ENCODE data around the gene OXSR1.

Gene OXSR1

DNA sequence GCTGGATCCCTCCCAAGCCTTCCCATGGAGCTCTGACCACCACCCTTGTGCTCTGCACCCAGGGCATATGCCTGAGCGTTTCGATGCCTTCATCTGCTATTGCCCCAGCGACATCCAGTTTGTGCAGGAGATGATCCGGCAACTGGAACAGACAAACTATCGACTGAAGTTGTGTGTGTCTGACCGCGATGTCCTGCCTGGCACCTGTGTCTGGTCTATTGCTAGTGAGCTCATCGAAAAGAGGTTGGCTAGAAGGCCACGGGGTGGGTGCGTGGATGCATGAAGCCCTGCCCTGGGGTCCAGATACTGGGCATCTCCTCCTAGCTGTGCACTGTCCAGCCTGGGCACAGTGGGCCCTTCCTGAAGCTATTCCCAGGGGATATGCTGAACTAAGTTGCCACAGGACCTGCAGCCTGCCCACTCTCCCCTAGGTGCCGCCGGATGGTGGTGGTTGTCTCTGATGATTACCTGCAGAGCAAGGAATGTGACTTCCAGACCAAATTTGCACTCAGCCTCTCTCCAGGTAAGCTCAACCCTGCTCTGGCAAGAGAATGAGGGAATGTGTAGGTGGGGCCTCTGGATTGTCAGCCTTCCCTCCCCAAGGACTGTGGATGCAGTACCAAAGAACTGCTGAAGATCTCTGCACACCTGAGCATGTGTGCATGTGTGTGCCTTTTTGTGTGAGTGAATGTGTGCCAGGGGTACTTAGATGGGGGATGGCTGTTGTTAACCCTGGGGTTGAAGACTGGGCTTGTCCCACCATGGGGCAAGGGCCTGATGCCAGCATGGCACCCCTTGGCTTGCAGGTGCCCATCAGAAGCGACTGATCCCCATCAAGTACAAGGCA lies 24.8 kb upstream of the OXSR1 start:
- no peak overlapping the region for H3K9ac ChIP-seq
- H3K27me3 ChIP-seq (ENCODE audit: control insufficient read depth, insufficient read depth, low read length) = no peaks in the 10 kb centered on the region
- H3K79me2 ChIP-seq = peaks cover 9% of the 10 kb centered on the region
- no peak overlapping the region for H3K4me3 ChIP-seq (ENCODE audit: low read depth, low read length)
- no peak overlapping the region for H3K27ac ChIP-seq
- no peak overlapping the region for H2AFZ ChIP-seq
- TF ChIP-seq, protein P1, sequence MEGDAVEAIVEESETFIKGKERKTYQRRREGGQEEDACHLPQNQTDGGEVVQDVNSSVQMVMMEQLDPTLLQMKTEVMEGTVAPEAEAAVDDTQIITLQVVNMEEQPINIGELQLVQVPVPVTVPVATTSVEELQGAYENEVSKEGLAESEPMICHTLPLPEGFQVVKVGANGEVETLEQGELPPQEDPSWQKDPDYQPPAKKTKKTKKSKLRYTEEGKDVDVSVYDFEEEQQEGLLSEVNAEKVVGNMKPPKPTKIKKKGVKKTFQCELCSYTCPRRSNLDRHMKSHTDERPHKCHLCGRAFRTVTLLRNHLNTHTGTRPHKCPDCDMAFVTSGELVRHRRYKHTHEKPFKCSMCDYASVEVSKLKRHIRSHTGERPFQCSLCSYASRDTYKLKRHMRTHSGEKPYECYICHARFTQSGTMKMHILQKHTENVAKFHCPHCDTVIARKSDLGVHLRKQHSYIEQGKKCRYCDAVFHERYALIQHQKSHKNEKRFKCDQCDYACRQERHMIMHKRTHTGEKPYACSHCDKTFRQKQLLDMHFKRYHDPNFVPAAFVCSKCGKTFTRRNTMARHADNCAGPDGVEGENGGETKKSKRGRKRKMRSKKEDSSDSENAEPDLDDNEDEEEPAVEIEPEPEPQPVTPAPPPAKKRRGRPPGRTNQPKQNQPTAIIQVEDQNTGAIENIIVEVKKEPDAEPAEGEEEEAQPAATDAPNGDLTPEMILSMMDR (IDR thresholded peaks at IDR 0.05) = no peak
- no peak overlapping the region for H3K4me2 ChIP-seq (ENCODE audit: low read length)
- peaks cover 10% of the 10 kb centered on the region for H3K4me1 ChIP-seq
- no peaks in the 10 kb centered on the region for H3K36me3 ChIP-seq (ENCODE audit: control insufficient read depth, insufficient read depth, low read length)
- no peaks in the 10 kb centered on the region for H3K9me3 ChIP-seq (ENCODE audit: control insufficient read depth, low read length)

DNA sequence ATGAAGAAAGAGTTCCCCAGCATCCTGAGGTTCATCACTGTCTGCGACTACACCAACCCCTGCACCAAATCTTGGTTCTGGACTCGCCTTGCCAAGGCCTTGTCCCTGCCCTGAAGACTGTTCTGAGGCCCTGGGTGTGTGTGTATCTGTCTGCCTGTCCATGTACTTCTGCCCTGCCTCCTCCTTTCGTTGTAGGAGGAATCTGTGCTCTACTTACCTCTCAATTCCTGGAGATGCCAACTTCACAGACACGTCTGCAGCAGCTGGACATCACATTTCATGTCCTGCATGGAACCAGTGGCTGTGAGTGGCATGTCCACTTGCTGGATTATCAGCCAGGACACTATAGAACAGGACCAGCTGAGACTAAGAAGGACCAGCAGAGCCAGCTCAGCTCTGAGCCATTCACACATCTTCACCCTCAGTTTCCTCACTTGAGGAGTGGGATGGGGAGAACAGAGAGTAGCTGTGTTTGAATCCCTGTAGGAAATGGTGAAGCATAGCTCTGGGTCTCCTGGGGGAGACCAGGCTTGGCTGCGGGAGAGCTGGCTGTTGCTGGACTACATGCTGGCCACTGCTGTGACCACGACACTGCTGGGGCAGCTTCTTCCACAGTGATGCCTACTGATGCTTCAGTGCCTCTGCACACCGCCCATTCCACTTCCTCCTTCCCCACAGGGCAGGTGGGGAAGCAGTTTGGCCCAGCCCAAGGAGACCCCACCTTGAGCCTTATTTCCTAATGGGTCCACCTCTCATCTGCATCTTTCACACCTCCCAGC lies 24.0 kb upstream of the OXSR1 start:
- TF ChIP-seq, protein P1 (IDR thresholded peaks at IDR 0.05) = no peak
- H3K27ac ChIP-seq = no peak overlapping the region
- H3K9me3 ChIP-seq (ENCODE audit: control insufficient read depth, low read length) = no peaks in the 10 kb centered on the region
- no peaks in the 10 kb centered on the region for H3K36me3 ChIP-seq (ENCODE audit: control insufficient read depth, insufficient read depth, low read length)
- H3K4me1 ChIP-seq = peaks cover 6% of the 10 kb centered on the region
- no peak overlapping the region for H3K4me3 ChIP-seq (ENCODE audit: low read depth, low read length)
- no peaks in the 10 kb centered on the region for H3K27me3 ChIP-seq (ENCODE audit: control insufficient read depth, insufficient read depth, low read length)
- H2AFZ ChIP-seq = no peak overlapping the region
- peaks cover 3% of the 10 kb centered on the region for H3K79me2 ChIP-seq
- no peak overlapping the region for H3K4me2 ChIP-seq (ENCODE audit: low read length)
- H3K9ac ChIP-seq = no peak overlapping the region

DNA sequence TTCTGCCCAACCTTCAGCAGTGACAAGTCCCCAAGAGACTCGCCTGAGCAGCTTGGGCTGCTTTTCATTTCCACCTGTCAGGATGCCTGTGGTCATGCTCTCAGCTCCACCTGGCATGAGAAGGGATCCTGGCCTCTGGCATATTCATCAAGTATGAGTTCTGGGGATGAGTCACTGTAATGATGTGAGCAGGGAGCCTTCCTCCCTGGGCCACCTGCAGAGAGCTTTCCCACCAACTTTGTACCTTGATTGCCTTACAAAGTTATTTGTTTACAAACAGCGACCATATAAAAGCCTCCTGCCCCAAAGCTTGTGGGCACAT lies 23.4 kb upstream of the OXSR1 start:
- H3K4me1 ChIP-seq = peaks cover 6% of the 10 kb centered on the region
- no peaks in the 10 kb centered on the region for H3K9me3 ChIP-seq (ENCODE audit: control insufficient read depth, low read length)
- no peak overlapping the region for H3K9ac ChIP-seq
- no peak overlapping the region for H3K27ac ChIP-seq
- TF ChIP-seq, protein P1 (IDR thresholded peaks at IDR 0.05) = no peak
- H3K4me2 ChIP-seq (ENCODE audit: low read length) = no peak overlapping the region
- H3K79me2 ChIP-seq = no peaks in the 10 kb centered on the region
- no peak overlapping the region for H2AFZ ChIP-seq
- no peak overlapping the region for H3K4me3 ChIP-seq (ENCODE audit: low read depth, low read length)
- no peaks in the 10 kb centered on the region for H3K36me3 ChIP-seq (ENCODE audit: control insufficient read depth, insufficient read depth, low read length)
- H3K27me3 ChIP-seq (ENCODE audit: control insufficient read depth, insufficient read depth, low read length) = no peaks in the 10 kb centered on the region

DNA sequence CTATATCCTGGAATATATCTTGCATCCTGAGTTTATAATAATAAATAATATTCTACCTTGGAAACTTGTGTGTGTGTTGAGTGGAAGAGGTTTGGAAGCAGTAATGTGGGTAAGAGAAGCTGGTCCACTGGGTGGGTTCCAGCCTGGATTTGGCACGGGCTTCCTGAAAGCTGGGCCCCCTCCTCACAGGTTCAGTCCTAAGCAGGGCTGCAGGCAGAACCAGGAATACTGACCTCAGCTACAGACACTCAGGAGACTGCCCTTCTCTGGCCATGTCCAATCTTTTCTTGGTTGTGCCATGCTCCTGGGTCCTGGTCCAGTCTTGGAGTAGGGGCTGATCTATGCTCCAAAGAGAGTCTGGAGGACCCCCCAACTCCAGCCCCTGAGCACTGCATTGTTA lies 22.4 kb upstream of the OXSR1 start:
- Histone ChIP-seq H2AFZ (no peak overlapping the region), H3K79me2 (no peaks in the 10 kb centered on the region), H3K4me1 (peaks cover 3% of the 10 kb centered on the region), H3K27ac (no peak overlapping the region), H3K4me2 (ENCODE audit: low read length) (no peak overlapping the region), H3K36me3 (ENCODE audit: control insufficient read depth, insufficient read depth, low read length) (no peaks in the 10 kb centered on the region), H3K27me3 (ENCODE audit: control insufficient read depth, insufficient read depth, low read length) (no peaks in the 10 kb centered on the region), H3K9me3 (ENCODE audit: control insufficient read depth, low read length) (no peaks in the 10 kb centered on the region), H3K4me3 (ENCODE audit: low read depth, low read length) (no peak overlapping the region), H3K9ac (no peak overlapping the region)
- TF ChIP-seq, protein P1 (IDR thresholded peaks at IDR 0.05) = no peak

Data from parathyroid adenoma (tissue), 2 donors.